A549 treated with Hydrocortisone at 1 μM for 4 hours (cell line): ENCODE data around the gene B4GALNT2. TPM values are rescaled to one million over a fixed set of nuclear protein-coding genes. Genes with fewer than 3 reads are reported as not detected.

Source experiments
- total RNA-seq: library from RNA; stranded (reverse); fragments of 200-300 nt; extraction: Qiagen RNA extraction; gene quantifications from 5 replicates; pipeline ENCODE4 v1.2.3, GENCODE V29; 2022

The B4GALNT2 gene, protein sequence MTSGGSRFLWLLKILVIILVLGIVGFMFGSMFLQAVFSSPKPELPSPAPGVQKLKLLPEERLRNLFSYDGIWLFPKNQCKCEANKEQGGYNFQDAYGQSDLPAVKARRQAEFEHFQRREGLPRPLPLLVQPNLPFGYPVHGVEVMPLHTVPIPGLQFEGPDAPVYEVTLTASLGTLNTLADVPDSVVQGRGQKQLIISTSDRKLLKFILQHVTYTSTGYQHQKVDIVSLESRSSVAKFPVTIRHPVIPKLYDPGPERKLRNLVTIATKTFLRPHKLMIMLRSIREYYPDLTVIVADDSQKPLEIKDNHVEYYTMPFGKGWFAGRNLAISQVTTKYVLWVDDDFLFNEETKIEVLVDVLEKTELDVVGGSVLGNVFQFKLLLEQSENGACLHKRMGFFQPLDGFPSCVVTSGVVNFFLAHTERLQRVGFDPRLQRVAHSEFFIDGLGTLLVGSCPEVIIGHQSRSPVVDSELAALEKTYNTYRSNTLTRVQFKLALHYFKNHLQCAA
- total RNA-seq: 0.22 to 0.36 TPM (median 0.23 TPM) in 5 replicates

DNA sequence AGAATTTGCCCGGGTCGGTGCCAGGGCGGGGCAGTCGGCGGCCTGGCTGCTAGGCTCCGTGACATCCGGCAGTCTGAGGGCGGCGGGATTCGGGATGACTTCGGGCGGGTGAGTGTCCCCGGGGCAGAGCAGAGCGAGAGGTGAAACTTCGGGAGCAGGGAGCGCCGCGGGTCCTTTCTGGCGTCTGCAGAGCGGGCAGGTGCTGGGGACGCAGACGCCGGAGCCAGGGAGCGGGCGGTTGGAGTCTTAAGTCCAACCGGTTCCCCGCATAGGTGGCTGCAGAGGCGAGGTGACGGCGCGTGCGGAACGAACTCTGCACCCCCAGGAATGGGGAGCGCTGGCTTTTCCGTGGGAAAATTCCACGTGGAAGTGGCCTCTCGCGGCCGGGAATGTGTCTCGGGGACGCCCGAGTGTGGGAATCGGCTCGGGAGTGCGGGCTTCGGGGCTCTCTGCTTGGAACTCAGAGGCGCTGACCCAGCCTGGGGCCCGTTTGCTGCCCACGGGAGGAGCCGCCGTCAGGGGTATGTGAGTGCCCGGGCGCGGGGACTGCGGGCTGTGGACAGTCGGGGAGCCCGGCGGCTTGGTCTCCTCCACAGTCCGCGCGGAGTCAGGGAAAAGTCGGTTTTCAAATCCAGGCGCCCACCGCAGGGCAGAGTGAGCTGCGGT lies at the start of gene B4GALNT2:
Gene B4GALNT2, plus strand, starts transcription at position 71 of the 666 bp plus-strand sequence. Its CDS starts 24 bp downstream, at position 95.

GRCh38 chr17:49210158-49211029 lies 77.8 kb downstream of the B4GALNT2 start, which contains the start of the genes ABI3 and GNGT2:
TSS of gene ABI3 (plus strand) at chr17:49210707. CDS start at chr17:49210725, 18 bp downstream.
TSS of gene GNGT2 (minus strand) at chr17:49210574. CDS start at chr17:49207422, 3,152 bp downstream.

Other genes with a start within 250 kb of the B4GALNT2 start
- 509 to 633 TPM (median 555 TPM) in 5 replicates for gene ATP5MC1, start 240.0 kb upstream of the B4GALNT2 start, total RNA-seq
- gene UBE2Z, start 224.4 kb upstream of the B4GALNT2 start, total RNA-seq: 116 to 145 TPM (median 123 TPM) in 5 replicates
- gene SNF8, start 187.9 kb upstream of the B4GALNT2 start, total RNA-seq: 274 to 333 TPM (median 310 TPM) in 5 replicates
- gene GIP, start 164.2 kb upstream of the B4GALNT2 start, total RNA-seq: 2.5 to 6.1 TPM (median 4.5 TPM) in 5 replicates
- 53.9 to 82.6 TPM (median 75.7 TPM) in 5 replicates for gene IGF2BP1, start 135.4 kb upstream of the B4GALNT2 start, total RNA-seq
- 0.54 to 1.2 TPM (median 1.0 TPM) in 5 replicates for gene GNGT2, start 77.8 kb downstream of the B4GALNT2 start, total RNA-seq
- 0.12 TPM in 1 of 5 replicates, not detected in the others for gene ABI3, start 77.9 kb downstream of the B4GALNT2 start, total RNA-seq
- gene PHOSPHO1, start 98.0 kb downstream of the B4GALNT2 start, total RNA-seq: 0.33 to 1.0 TPM (median 0.98 TPM) in 5 replicates
- 6.7 to 9.5 TPM (median 9.0 TPM) in 5 replicates for gene ZNF652, start 229.5 kb downstream of the B4GALNT2 start, total RNA-seq